ENCODE results near the gene CST5. TPM values are rescaled to one million over a fixed set of nuclear protein-coding genes. Genes with fewer than 3 reads are reported as not detected.

CST5 gene
- total RNA-seq, 4 donors from 2014 or later = not detected

- Histone ChIP-seq H3K27ac (peak overlapping the region in 1 of 4 donors; percentile 36), H3K4me3 (no peak overlapping the region), H3K36me3 (no peaks in the 10 kb centered on the region), H3K9me3 (no peaks in the 10 kb centered on the region), H3K27me3 (peaks cover 0 to 3% (median 0%) of the 10 kb centered on the region in 4 donors), H3K4me1 (peaks cover 4 to 25% (median 10%) of the 10 kb centered on the region in 3 donors)
- intact Hi-C loops (cut with DNase I) = no loop called here
- 41 to 58% methylated on average over 3 of the region's 5 CpGs for WGBS, 2 donors
- DNase-seq = no peak
- no peak for TF ChIP-seq CTCF (IDR thresholded peaks at IDR 0.05)
- no peak for TF ChIP-seq POLR2A (IDR thresholded peaks at IDR 0.05)
These were observed 41.1 kb upstream of the CST5 start for GRCh38 chr20:23920408-23921325.

- Histone ChIP-seq H3K27ac (no peak overlapping the region), H3K9me3 (no peaks in the 10 kb centered on the region), H3K27me3 (peaks cover 0 to 3% (median 0%) of the 10 kb centered on the region in 4 donors), H3K36me3 (no peaks in the 10 kb centered on the region), H3K4me1 (peaks cover 4 to 25% (median 10%) of the 10 kb centered on the region in 3 donors), H3K4me3 (no peak overlapping the region)
- intact Hi-C loops (cut with DNase I) = no loop called here
- no peak for DNase-seq
- 60 to 73% methylated on average over 1 to 2 of the region's 4 CpGs for WGBS, 2 donors
- no peak for TF ChIP-seq CTCF (IDR thresholded peaks at IDR 0.05)
- no peak for TF ChIP-seq POLR2A (IDR thresholded peaks at IDR 0.05)
These were observed 39.3 kb upstream of the CST5 start for GRCh38 chr20:23918896-23919295.

GRCh38 chr20:23918101-23918862, 38.7 kb upstream of the CST5 start:
- Histone ChIP-seq H3K4me1 (peaks cover 4 to 25% (median 10%) of the 10 kb centered on the region in 3 donors), H3K9me3 (no peaks in the 10 kb centered on the region), H3K27me3 (peaks cover 0 to 3% (median 0%) of the 10 kb centered on the region in 4 donors), H3K27ac (no peak overlapping the region), H3K4me3 (no peak overlapping the region), H3K36me3 (no peaks in the 10 kb centered on the region)
- TF ChIP-seq CTCF (IDR thresholded peaks at IDR 0.05) (no peak), POLR2A (IDR thresholded peaks at IDR 0.05) (no peak)
- no peak for DNase-seq
- intact Hi-C loops (cut with DNase I) = no loop called here
- 69 to 87% methylated on average over 3 to 7 of the region's 11 CpGs for WGBS, 2 donors

GRCh38 chr20:23917024-23917725, 37.6 kb upstream of the CST5 start:
- Histone ChIP-seq H3K27me3 (peaks cover 0 to 3% (median 0%) of the 10 kb centered on the region in 4 donors), H3K36me3 (no peaks in the 10 kb centered on the region), H3K27ac (no peak overlapping the region), H3K9me3 (no peaks in the 10 kb centered on the region), H3K4me3 (no peak overlapping the region), H3K4me1 (peaks cover 4 to 25% (median 10%) of the 10 kb centered on the region in 3 donors)
- 84 to 96% methylated on average over 7 to 9 of the region's 9 CpGs for WGBS, 2 donors
- TF ChIP-seq CTCF (IDR thresholded peaks at IDR 0.05) (no peak), POLR2A (IDR thresholded peaks at IDR 0.05) (no peak)
- intact Hi-C loops (cut with DNase I) = no loop called here
- DNase-seq = no peak
